NCI-H2196 (cell line): ENCODE measurements around the gene RASSF4.

Experiments
- DNase-seq: peaks from one replicate; lab custom pipeline; 2025; ENCODE audit not compliant: unreplicated experiment; lab: John Stamatoyannopoulos, UW

The RASSF4 gene

DNA sequence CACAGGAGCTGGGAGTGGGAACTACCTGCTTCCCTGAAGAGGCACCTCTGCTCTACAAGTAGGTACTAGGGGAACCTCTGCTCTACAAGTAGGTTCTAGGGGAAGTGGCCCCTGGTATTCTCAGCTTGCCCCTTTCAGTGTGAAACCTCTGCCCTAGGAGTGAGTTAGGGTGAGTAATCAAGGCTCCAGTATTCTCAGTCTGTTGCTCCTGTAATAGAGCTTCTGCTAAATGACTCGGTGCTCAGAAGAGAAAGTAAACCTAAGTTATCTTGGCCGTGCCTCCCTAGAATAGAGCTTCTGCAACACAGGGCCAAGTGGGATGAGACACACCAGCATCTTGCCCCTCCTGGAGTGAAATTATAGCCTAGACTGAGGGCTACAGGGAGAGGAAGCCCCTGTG, 13.4 kb upstream of the RASSF4 start:
- no peak for DNase-seq

DNA sequence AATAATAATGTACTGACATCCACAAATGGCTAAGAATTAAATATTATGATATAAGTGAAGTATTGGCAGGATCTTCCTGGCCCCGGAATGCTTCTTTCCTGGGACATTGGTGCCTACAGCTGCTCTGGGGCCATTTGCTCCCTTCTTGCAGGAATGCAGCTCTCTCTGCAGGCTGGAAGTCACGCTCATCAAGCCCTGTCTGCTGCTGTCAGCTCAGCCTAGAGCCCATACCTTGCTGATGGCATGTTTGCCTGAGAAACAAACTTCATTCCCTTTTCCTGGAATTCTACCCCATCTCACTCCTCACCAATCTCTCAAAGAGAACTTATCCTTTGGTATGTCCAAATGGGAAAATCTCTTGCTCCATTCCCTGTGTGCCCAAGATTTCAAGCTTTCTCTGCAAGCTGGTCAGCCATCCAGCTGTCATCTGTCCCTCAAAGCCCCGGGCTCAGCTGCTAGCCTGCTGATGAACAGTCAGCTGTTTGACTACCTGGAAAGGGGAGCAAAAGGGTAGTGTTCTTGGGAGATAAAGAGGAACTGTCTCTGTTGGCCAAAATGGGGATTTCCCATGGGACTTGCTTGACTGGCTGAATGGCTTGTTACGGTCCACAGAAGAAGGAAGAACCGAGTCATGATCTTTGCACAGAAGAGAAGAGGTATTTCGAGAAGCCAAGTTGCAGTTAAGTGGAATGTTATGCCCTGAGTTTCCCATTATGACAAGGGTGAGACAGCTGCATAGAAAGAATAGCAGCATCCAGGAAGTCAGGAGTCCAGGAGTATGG, 12.0 kb upstream of the RASSF4 start:
- DNase-seq = no peak

DNA sequence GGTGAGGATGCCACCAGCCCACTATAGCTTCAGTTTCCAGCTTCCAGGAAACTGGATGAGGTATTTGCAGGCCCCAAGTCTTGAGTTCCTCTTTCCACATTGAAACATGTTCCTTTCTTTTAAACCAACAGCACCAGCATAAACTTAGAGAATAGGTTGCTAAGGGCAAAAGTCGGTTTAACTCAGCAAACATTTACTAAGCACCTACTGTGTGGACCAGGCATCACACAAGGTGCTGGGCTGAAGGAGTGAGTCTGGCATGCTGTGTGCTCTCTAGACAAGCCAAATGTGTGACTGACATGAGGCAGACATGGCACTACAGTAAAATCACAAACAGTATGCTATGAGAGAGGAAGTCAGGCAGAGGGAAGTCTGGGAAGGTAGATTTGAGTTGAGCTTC, 11.0 kb upstream of the RASSF4 start:
- no peak for DNase-seq

DNA sequence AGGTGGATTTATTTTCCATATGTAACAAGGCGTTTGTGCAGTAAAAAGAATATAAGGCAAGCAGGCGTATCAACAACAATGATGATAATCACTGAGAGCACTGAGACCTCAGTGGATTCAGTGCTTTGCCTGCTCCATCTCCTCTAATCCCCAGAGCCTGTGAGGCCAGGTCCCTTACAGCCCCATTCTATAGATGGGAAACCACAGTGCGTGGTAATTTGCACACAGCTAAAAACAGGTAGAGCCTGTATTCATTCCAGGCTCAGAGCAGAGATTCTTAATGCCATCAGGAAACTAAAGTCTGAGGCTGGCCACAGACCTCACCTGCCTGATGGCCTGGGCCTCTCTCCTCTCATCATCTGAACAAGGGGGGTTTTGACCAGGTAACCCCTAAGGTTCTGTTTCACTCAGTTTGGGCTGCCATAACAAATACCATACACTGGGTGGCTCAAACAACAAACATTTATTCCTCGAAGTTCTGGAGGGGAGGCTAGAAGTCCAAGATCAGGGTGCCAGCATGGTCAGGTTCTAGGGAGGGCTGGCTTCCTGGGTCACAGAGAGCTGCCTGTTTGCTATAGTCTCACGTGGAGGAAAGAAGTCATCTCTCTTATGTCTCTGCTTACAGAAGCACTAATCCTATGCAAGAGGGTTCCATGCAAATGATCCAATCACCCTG, 10.3 kb upstream of the RASSF4 start:
- no peak for DNase-seq

DNA sequence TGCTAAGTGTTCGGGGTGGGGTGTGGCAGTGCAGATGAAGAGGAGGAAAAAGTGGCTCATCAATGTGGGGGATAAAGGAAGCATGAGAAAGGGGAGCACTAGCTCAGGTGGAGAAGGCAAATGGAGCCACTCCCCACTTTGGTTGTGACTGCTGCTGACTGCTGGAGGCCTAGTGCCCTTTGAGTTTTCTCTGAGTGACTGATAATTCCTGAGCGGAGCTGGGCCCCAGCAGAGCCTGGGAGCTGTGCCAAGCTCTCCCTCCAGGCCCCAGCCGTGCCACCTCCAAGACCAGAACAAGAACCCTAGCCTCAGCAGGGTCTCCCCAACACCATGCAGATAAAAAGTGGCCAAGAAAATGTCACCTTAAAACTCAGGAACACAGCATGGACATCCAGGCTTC, 9.7 kb upstream of the RASSF4 start:
- DNase-seq = no peak

DNA sequence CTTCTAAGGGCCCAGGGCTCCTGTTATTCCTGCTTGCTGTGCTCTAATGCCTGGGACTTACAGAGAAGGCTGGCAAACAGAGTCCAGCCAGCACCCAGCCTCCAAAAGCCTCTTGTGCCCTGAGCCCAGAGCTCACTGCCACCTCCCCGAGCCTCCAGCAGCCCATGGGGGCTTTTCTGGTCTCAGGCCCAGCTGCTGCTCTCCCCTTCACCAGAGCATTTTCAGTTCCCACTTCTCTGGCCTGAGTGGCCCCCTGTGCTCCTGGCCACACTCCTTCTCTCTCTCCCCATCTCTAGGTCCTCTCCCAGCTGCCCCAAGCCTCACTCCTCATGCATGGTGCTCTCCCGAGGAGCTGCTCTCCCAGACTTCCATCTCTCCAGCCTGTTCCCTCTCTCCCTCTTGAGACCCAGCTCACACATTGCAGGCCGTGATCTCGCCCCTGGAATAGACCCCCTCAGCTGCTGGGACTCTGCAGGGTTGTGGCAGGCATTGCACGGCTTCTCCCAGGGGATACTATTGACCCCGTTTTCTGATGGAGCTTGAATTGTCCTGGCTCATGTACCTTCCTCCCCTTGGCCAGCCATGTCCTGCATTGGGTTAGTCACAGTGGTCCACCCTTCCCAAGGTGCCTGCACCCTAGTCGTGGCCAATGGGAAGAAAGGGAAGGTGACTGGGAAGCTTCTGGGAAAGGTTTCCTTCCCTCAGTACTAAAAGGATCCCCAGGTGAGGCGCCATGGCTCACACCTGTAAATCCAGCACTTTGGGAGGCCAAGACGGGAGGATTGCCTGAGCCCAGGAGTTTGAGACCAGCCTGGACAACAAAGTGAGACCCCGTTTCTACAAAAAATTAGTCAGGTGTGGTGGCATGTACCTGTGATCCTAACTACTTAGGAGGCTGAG, 9.0 kb upstream of the RASSF4 start:
- no peak for DNase-seq

DNA sequence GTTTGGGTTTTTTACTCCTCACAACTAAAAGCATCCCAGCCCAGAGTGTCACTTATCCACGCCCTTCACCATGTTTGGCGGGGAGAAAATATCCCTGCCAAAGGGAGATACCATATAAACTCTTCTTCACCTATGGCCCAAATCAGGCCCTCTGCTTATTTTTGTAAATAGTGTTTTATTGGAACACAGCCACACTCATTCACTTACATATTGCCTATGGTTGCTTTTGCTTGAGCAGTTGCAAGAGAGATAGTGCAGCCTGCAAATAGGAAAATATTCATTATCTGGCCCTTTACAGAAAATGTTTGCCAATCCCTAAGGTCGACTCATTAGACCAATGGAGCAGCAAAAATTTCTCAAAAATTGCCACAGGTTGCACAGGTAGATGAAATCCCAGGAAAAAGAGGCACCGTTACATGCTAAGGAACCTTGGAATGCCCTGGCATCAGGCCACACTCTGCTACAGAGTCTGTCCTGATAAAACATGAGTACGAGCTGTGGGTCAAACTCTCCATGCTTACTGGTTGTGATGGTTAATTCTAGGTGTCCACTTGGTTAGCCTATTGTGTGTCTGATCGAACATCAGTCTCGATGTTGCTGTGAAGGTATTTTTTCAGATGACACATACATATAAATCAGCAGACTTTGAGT, 7.9 kb upstream of the RASSF4 start:
- DNase-seq = no peak

DNA sequence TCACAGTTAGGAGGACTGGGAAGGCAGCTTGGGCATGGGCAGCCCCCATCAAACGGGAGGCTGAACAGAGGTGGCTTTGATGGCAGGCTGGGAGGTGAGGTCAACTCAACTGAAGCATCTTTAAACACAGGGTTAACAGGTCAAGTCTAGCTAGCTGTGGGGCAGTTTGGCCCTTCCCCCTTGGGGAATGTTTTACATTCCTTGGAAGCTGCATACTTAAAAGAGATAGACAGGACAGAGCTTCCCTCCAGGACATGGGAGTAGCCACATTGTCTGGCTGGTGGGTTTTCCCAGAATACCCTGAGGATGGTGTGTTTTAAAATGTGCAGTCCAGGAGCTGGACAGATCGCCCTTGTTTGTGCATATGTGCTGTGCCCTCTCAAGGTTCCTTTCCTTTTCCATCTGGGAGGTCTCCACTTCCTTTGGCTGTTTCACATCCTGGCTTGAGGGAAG, 6.8 kb upstream of the RASSF4 start:
- DNase-seq = no peak

DNA sequence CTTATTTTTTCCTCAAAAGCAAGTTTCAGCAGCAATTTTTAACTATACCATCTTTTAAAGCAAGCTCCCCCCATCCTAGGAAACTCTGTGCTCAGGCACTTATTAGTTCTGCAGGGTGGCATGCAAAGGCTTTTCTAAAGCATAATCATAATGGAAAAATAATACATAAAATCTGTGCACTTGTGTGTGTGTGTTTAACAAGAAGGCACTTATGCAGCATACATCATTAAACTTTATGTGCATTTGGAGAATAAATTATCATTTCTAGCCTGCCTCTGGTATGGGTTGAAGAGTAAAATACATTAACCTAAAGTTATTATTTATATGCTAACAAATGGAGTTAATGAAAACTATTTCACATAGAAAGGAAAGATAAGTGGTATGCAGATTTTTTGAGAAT, 5.6 kb upstream of the RASSF4 start:
- DNase-seq = no peak

DNA sequence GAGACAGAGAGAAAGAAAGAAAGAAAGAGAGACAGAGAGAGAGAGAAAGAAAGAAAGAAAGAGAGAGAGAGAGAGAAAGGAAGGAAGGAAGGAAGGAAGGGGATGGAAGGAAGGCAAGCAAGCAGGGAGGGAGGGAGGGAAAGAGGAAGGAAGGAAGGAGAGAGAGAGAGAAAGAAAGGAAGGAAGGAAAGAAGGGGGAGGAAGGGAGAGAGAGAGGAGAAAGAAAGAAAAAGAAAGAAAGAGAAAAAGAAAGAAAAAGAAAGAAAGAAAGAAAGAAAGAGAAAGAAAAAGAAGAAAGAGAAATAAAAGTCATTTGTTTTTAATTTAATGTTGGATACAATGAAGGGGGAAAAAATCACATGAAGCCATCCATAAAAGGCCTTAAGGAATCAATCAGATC, 4.6 kb upstream of the RASSF4 start:
- no peak for DNase-seq

DNA sequence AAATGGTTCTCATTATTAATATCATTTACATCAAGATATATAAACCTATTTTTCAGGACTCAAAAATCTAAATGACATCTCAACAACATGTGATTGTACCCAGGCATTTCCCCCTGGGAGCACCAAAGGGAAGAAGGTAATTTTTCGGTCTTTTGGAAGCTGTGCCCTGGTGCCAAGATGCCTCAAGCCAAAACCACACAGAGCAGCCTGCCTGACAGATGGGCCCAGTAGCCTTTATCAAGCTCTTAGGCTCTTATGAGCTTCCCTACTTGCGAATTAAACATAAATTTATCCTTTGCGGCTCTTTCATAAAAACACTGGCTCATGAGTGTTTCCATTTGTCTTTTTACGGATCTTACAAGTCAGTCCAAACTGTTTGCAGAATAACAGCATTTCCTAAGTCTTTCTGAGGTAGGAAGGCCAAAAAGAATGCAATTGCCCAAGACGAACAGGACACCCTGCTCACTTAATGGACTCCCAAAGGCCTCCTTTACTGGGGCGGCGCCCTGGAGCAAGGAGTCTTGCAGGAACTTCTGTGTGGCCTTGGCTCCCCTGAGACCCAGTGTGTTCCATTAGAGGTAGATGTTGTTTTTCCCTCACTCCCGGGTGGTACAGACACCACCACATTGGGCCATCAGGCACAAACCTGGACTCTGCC, 4.1 kb upstream of the RASSF4 start:
- DNase-seq = no peak

DNA sequence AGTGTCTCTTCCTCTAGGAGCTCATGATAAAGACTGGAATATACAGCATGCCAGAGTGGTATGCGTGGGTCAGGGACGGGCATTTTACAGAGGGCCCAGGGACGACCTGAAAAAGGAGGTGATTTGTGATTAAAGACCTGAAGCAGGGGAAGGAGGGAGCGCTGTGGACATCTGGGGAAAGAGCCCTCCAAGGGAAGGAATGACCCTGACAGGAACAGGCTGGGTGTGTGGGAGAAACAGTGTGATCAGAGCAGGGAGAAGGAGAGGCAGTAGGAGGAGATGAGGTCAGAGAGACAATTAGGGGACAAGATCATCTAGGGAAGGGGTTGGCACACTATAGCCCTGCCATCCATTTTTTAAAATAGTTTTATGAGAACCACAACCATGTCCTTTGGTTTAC, 3.4 kb upstream of the RASSF4 start:
- DNase-seq = no peak

DNA sequence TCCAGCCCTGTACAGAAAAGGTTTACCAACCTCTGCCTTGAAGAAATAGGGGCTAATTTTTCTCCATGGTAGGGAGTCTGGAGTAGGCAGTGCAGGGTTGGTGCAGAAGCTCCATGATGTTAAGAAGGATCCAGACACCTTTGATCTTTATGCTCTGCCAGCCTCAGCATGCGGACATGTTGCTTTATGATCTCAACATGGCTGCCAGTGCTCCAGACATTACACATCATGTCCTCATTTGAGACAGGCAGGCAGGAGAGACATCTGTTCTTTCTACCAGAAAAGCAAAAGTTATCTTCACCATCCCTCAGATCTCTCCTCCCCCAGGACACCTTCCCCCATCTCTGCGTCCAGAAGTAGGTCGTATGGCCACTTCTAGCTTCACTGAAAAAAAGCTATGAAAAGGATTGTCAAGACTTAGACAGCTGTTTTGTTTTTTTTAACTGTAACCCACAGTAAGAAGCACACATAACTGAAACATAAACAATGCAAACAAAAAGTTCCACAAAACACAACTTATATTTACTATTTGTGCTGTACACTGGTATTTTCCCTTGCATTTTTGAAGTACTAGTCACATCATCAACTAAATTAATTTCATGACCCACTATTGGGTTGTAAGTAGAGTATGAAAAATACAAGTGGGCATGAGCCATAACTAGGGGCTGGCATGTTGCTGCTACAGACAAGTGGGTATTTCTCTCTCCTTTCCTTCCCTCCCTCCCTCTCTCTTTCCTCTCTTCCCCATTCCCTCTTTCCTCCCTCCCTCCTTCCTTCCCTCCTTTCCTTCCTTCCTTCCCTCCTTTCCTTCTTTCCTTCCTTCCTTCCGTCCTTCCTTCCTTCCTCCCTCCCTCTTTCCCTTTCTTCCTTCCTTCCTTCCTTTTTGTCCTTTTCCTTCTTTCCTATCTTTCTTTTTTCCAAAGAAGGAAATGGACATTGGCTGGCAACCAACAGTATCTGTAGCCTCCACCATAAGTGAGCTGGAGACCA, 2.6 kb upstream of the RASSF4 start:
- DNase-seq = no peak

DNA sequence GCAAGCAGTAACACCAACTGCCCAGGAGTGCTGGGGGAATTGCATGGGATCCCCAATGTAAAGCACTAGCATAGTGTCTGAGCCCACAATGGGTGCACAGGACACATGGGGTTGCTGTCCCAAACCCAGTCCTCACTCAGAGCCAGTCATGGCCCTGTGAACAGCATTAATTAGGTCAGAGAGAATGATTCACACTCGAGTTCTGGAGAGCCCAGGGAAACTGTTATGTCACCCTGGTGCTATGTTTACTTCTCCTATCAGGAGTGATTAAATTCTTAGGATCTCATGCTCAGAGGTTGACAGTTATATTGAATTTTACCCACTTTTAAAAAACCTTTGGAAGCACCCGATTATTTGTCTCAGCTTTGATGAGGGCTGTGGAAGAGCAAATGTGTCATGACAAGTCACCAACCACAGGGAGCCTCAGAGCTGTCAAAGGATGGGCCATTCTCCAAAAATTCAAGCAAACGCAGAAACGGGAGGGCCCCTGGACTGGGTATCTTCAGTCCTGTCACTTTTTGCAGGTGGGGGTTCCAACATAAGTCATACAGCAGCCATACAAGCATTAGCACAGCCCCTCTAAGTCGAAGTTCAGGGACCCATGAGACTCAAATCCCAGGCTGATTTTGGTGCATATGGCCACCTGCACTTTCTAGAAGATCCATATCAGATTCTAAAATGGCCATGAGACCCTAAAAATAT, 1.3 kb upstream of the RASSF4 start:
- DNase-seq = no peak

DNA sequence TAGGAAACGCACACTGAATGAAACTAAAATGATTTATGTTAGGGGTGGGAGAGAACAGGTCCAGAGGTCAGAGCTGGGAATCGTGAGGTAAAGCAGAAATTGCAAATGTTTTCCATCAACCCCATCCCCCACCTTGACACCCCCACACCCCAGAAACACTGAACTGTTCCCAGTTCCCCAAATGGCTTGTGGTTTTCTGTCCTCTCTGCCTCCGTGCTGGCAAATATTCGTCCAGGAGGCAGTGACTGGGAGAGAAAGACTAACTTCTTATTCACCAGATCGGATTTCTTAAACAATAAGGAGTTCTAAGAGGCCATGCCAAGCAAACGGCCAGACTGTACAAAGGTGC, 730 bp upstream of the RASSF4 start:
- DNase-seq = no peak

DNA sequence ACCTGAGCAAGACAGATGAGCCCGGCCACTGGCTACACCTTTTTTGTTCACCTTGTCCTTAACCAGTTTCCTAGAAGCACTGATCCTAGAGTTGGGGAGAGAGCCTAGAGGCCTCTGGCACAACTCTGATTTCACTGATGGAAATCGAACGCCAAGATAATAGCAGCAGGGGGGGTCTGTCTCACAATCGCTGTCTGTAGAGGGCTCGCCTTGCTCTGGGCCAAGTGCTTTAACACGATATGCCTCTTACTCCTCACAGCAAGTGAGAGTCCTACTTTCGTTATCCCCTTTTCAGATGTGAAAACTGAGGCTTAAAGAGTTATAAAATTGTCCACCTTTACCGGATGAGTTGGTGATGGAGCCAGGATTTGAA, 472 bp downstream of the RASSF4 start:
- no peak for DNase-seq

DNA sequence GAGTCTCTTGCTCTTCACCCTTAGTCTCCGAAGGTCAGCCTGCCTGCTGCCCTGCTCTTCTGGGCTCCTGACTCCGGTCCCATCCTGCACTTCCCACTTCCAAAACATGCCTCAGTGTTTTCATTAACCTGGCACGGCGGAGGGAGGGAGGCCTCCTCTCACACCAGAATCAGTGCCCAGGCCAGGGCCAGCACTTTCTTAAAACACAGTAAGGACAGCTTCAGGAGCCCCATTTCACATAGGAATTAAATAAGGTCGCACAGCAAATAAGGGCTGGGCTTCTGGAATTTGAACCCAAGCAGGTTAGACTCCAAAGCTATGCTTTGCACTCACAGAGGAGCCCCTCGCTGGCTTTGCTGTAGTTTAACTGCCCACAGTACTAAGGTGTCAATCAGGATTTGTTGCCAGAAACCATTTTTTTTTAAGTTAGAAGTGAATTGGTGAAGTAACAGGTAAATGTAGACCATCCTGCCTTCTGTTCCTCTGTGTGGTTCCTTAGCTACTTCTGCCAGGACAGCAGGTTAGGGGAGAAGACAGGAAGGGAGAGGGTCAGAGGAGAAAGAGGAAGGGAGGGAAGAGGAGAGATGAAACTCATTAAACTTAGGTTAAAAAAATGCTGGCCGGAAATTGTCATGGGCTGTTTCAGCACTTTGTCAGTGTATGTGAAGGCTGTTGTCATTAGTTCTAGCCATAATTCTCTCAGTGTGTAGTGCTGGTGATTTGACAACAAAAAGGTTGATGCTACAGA, 1.1 kb downstream of the RASSF4 start:
- DNase-seq = no peak

DNA sequence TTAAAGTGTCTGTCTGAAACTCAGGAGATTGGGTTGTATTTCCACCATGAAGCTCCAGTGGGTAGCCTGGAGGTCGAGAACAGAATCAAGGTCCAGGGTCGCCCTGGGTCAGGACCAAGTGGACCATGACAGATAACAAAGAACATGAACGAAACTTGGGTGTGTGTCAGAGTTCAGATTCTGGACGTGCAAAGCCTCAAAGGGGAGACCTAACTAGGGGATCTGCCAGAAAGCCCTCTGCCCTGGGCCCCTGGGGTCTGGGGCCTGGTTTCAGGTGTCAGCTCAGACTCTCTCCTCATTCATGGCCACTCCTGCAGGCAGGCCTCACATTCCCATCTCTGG, 1.6 kb downstream of the RASSF4 start:
- no peak for DNase-seq
